GM18873 (cell line): Measurements from ENCODE around the gene HHEX.
A peak's percentile ranks its signal among the peaks of the same experiment; 100 is the strongest.

ENCODE experiments used
- ATAC-seq: cut with Tn5 transposase; IDR thresholded peaks from one replicate; pipeline ENCODE4 v1.9.1; 2021; ENCODE audit warnings: mild to moderate bottlenecking, moderate library complexity, moderate number of reproducible peaks; ENCODE audit not compliant: unreplicated experiment, low FRiP score

HHEX gene

DNA sequence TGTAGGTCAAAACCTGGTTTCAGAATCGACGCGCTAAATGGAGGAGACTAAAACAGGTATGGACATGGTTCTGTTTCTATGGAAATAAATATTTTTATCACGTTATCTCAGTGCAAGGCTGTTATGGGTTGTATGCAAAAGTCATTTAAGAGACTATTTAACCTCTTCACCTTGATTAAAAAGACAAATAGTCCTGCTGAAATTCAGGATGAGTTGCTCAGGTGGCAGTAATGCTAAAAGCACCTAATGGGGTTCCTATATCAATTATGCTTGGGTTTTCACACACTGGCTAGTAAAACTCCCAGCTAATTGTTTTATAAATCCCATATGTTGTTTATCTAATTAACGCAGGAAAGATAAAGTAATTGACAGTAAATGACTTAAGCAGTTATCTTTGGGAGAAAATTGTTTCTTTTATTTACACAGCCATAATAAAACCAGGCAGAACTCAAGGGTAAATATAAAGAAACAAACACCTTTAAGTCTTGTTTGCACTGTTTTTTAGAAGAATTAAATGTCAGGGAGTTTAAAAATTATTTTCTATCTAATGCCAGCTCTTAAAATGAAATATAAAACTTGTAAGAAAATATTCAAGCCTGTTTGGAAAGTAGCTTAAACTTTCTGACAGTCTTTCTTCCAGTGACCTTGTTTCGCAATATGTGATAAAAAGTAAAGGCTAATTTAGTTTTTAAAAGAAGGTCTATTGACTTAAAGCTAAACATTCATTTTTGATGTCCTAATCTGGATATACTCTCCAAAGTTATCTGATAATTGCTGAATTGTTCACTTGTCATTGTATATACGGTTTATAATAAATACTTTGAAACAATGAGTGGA, 3.2 kb downstream of the HHEX start:
- ATAC-seq = no peak

DNA sequence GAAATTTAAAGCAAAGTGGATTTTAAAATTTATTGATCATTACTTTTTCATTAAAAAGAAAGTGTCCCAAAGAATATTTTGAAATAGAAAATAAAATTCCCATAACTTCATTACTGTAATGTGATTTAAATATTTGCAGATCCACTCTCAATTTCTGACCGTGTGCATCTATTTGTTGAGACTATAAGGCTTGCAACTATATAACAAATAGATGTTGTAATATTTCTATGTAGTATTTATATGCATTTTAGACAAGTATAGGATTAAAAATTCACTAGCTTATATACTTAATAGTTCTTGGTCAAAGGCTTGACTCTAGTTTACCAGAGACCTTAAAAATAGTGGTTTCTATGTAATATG, 3.8 kb downstream of the HHEX start:
- no peak for ATAC-seq

DNA sequence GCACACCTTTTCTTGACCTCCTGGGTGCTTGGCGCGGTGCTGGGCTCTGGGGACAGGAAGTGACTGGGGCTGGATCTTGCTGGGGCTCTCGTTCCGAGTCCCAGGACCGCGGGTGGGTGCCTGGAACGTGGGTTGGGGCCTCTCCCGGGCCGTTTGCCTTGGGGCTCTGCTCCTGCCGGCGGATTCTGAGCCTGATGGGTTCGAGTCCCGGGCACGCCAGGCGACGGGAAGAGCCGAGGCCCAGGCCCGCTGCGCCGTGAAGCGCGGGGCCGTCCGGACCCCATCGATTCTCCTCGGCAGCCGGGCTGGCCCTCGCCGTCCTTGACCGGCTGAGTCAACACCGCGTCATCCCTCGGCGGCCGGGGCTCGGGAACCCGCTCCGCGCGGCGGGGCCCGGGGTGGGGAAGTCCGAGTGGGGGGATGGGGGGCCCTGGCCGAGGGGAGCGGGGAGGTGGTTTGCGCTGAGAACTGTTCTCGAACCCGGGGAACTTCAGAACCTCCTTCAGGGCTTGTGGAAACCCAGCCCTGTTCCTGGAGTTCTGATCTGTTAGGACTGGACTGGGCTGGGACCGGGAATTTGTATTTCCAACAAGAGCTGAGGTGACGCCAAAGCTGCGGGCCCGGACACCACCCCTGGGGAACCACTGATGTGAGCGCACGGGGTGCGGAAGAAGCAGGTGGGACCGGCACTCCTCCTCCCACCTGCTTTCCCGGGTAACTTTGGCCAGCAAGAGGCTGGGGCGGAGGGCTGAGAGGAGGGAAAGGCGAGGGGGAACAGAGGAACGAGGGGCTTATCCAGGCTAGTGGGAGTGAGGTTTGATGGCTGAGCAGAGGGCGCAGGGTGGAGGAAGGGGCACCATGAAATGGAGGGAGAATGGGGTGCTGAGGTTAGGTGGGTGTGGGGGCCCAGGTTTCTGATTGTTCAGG, 6.2 kb downstream of the HHEX start:
- ATAC-seq = no peak

DNA sequence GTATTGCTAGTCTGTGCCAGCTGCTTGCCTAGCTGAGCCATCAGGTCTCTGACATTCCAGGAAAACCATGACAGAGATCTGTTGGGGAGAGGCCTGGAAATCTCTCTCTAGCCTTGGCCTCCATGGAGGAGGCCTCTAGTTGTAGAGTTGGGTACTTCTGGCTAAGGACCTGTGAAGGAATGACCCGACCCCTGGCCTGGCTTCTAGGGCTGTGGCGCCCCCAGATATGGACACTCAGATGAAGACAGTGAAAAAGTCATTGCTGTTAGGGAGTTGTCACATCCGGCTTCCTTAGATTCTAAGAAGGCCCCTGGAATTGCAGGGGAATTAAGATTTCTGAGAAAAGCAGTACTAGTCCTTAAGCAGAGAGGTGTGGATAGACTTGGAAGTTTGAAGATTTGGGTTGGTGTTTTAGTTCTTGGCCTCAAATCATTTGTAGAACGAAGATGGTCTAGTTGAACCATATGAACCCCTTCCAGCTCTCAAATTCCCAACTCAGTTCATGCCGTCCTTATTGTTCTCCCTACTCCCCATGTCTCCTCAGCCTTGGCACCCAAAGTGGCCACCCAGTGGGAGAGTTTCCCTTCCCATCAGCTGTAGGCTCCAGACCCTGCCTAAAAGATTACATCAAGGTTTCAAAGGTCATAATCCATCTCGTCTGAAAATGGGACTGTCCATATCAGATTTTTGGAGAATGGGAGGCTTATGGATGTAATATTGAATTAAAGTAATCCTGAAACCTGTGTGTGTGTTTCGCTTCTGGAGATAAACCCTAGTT, 7.0 kb downstream of the HHEX start:
- ATAC-seq = no peak

DNA sequence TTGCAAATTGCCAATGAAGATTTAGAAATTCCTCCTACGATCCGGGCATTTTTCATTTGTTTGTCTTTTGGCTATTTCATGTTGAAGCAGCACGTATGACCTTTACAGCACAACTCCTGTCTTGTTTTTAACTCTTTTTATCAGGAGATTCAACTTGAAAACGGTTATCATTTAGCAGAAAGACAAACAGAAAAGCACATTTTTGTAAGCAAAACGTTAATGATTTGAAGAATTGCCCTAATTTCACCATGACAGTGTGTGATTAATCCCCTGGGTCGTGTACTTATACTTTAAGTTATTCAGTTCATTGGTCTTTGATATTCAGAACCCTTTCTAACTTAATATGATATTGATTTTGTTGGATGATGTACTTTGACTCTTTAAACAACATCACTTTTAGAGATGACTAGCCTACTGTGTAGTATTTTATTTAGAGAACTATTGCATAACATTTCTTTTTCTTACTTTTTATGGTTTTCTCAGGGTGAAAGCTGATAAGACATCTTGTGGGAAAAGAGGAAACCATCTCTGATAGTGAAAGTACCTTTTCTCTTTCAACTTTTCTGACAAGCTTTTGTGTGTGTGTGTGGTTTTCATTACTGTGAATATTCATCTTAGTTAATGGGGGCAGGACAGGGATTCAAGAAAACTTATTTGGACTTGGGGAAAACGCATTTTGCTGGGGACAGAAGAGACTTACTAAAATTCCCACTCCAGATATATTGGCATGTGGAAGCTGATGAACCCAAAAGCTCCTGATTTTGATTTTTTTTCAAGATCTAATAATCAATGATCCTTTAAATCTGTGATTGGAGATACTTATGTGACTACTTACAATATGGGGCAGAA, 8.1 kb downstream of the HHEX start:
- no peak for ATAC-seq

DNA sequence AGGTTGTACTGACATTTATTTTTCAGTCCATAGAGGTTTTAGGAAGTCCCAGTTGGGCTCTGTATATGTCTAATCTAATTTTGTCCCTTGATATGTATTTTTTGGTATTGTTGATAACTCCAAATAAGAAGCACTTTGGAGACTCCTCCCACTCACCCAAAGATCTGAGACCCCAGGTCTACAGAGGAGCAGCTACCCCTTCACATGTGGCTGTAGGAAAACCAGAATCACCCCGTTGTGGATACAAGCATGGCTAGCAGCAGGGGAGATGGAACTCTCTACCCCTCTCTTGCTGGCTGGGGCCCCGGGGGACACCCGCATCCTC, 9.4 kb downstream of the HHEX start:
- ATAC-seq = no peak

DNA sequence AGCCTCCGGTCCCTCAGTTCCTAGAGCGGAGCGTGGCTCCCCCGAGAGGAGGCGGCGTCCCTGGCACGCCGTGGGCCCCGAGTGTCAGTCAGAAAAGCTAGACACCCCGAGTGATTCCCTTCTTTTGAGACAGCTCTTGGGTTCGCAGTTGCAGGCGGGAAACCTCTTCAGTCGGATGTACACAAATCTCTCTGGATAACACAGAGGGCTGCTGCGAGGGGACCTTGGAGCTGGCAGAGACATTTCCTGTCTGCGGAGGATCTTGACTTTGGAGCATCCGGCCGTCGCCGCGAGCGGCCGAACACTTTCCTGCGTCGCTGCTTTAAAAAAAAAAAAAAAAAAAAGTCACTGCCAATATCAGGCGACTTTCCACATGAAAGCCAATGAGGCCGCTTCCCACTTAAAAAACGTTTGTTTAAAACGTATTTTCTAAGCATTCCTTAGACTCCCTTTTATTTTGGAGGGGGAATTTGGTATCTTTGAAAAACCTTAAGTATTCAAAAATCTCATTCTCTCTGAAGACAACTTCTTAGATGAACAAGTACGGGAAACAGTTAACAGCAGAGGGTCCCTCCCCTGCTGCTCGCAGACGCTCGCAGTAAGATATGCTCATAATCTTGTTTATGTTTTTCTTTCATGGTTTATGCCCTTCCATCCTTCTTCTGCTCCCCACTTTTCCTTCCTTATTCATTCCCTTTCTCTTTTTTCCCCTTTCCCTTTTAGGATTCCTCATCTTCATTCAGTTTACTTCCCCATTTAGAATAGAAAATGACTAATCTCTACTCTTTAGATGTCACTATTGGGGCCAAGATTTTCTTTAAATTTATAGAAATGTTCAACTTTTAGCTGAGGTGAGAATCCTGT, 10.0 kb downstream of the HHEX start:
- ATAC-seq = no peak

DNA sequence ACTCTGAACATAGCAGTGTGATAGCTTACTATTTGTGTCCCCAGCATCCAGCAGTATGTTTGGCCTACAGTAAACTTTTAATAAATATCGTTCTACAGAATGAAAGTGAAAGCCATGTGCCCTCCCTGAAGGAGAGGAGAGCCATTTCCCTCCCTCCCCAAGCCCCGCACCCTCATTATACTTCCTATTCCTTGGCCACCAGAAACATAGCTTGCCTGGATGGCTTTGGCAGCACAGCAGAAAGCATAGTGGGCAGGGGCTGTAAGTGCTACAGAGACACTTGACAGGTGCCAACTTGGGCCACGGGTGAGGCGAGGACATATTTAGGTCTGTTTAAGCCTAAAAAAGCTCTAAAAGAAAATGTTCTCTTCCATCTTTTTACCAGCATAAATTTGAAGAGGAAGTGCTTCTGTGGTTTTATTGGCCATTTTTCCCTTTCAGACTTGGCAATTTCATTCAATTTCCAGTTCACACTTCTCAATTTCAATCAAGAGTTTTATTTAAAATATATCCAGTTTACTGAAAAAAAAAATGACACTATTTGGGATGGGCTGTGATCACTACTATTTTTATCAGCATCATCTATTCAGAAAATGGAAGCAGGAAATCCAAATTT, 12.7 kb downstream of the HHEX start:
- ATAC-seq = no peak

DNA sequence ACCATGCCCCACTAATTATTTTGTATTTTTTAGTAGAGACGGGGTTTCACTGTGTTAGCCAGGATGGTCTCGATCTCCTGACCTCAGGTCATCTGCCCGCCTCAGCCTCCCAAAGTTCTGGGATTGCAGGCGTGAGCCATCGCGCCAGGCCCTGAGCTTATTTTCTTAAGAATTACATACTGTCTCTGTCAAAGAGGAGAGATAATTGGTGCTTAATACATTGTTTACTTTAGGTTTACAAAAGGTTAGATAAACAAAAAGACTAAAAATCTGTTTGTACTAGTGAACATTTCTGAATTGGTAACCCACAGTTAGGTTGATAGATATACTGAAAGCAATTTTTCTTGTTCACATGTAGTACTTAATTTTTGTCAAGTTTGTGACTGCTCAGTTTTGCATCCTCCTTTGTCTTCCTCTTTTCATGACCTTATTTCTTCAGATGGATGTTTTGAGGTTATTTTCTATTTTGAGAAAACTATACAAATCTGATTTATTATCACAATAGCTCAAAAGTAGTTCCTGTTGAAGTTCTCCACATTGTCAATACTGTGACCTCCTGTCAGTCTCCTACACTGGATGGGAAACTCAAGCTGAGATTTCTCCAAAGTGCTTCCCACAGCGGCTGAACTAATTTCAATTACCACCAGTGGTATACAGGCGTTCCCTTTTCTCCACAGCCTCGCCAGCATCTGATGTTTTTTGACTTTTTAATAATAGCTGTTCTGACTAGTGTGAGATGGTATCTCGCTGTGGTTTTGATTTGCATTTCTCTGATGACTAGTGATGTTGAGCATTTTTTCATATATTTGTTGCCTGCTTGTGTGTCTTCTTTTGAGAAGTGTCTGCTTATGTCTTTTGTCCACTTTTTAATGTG, 22.5 kb downstream of the HHEX start:
- no peak for ATAC-seq

DNA sequence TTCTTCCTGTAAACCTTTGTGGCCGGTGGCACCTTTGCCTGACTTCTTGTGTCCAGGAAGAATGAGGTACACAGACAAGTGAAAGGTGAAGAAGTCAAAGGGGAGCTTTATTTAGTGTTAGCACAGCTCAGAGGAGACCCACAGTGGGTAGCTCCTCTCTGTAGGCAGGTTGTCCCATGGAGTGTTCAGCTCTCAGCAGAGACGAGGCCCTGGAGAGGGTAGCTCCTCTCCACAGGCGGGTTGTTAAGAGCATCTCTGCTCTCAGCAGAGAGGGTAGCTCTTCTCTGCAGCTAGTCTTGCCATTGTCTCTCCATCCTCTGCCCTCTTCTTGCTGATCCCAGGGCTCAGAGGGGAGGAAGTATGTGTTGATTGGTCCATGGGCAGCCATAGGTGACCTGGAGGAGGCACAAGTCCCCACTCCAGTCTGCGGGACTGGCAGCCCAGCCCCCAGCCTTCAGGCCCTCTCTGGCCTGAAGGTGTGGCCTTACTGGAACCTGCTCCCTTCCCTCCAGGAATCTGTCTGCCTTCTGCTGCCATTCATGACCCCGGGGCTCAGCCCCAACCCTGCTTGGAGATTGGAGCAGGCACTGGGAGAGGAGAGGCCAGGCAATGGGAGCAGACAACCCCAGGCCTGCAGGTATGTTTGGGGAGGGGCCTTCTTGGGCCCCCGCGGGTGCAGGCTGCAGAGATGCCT, 24.5 kb downstream of the HHEX start:
- no peak for ATAC-seq

DNA sequence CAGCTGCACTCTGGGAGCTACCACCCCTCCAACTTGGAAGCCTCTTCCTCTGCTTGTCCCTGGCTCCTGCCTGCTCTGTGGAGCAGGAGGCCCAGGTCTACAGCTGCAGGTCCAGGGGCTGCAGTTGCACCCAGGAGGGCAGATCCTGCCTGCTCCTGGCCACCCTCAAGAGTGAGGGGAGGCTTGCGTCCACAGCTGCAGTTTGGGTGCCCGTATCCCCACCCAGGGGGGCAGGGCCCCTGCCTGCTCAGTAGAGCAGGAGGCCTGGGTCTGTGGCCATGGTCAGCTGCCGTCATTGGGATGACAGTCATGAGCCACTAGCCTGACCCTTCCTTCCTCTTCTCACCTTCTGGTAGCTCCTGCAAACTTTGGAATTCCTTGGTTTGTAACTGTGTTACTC, 25.1 kb downstream of the HHEX start:
- ATAC-seq = no peak

DNA sequence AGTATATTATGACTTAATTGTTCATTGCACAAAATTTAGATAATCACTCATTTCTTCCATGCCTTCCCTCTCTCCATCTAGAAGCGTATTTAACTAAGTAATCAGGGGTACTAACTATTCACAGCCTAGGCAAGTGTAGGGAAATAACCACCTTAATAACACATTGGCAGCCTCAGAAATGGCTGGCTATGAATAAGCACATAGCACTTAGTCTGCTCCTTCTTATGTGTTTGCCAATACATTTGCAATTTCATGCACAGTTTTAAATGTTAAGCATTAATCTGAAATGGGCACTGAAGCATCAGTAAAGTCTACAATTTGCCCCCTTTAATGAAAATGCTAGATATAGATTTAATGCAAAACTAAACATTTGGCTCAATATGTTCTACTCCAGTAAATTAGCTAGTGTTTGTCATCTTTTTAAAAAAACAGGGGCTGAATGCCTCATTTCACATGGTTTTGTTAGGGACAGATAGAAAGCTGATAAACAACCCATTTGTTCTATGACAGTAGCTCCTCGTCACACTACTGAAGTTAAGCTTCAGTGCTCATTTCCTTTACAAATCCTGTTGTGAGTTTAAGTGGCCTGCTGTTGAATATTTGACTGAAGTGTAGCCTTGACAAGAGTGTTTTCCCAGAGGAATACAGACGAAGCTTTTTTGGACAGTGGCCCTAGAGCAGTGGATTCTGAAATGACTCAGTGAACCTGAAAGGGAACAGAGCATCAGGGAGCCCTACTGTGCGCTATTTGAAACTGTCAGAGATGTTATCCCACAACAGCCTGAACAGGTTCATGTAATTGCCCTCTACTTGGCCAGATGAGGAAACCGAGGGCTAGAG, 30.5 kb downstream of the HHEX start:
- no peak for ATAC-seq

DNA sequence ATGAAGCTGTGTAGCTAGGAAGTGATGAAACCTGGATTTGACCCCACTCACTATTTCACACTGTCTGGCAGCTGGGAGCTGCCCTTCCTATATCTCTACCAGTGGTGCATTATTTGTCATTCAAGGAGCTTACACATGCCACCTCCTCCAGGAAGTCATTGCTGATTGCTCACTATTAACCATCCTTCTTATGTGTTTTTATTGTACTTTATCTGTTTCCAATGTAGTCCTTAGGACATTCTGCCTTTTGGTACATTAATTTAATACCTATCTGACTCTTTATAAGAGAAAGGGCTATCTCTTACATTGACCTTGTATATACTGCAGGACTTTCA, 31.0 kb downstream of the HHEX start:
- ATAC-seq = no peak

DNA sequence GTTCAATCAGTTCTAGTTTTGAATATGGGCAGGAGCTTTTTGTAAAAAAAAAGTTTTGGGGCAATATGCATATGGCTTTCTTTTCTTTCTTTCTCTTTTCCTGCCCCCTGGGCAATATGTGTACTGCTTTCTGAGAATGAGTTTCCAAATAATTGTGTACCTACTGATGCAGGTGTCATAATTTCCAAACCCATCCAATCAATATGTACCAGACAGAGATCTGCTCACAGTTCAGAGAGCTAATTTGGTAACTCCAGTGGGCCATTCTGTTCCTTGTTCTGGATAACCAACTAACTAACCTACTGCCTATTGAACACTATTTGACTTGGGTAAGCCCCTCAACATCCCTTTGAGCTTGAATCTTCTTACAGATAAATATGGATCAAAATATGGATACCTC, 32.6 kb downstream of the HHEX start:
- ATAC-seq = no peak

DNA sequence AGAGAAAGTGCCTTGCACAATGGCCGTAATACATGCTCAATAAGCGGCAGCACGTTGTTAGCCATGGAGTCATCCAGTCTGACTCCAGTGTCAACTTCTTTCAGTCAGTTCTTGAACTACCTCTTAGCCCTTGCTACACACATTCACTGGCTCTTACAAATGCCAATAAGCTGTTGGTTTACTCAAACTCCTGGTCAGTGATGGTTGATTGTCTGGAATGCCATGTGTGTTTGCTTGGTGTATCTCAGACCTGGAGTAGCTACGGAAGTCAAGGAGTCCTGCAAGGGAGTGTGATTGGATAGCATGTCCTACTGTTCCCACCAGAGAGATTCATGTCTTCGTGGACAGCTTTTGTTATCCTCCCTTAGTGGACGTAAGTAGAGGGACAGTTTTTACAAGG, 37.4 kb downstream of the HHEX start:
- no peak for ATAC-seq

DNA sequence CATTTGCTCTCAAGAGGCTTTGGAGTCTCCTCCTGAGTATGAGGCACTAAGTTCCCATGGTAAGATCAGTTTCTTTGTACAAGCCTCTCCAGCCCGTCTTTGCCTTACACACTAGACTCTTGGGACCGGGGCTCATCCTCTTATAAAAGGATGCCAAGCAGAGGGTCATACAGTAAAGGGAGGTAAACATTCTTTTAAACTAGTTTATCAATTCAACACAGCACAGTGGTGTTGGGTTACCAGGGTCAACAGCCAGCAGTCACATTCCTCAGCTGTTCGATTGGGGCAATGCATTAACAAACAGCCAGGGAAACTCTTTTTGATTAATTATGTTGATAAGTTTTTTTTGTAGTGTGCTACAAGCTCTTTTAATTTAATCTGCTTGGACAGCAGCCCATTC, 37.8 kb downstream of the HHEX start:
- no peak for ATAC-seq

DNA sequence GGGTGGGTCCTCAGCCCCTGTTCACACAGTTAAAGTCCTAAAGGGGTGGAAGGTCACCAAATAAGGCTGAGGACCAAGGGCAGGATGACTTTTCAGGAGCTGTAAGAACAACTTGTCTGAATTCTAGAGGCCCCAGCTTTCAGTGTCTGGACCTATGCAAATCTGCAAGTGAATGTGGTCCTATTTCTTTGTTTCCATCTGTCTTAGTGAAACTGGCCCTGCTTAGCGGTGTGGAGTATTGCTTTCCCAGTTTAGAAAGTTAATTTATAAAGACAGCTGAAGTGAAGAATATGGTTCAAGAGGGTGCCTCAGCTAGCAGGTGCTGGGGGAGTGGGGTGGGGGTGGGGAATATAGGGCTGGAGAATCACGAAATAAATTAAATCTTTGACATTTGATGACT, 40.1 kb downstream of the HHEX start:
- ATAC-seq = peak; percentile 89
